GM12875 (cell line): ENCODE results near the gene CPEB2.
"Not testable (repeated sequence)": the region's sequence is repeated elsewhere in the genome, so short reads cannot be mapped to it uniquely, and the experiment has no call there.

Experiments used
- H3K4me3 ChIP-seq: one replicate; pipeline ENCODE4 v1.5.1; 2011; ENCODE audit warnings: low read depth, low read length, control low read depth
- CTCF ChIP-seq: IDR thresholded peaks from 2 replicates; pipeline ENCODE4 v1.5.1; 2011; ENCODE audit warnings: low read depth, mild to moderate bottlenecking, control low read depth, inconsistent platforms, low read length, moderate library complexity, borderline replicate concordance; ENCODE audit not compliant: insufficient read depth

The CPEB2 gene

GRCh38 chr4:15075875-15076274 lies 73.6 kb downstream of the CPEB2 start:
- TF ChIP-seq CTCF: no peak
- H3K4me3 ChIP-seq: no peak overlapping the region

- no peak for TF ChIP-seq CTCF
These were observed 75.7 kb downstream of the CPEB2 start for GRCh38 chr4:15077969-15078368.

GRCh38 chr4:15078682-15079642 lies 76.7 kb downstream of the CPEB2 start:
- TF ChIP-seq CTCF: no peak
- no peak overlapping the region for H3K4me3 ChIP-seq

More at GRCh38 chr4:15077969-15078368, 75.7 kb downstream of the CPEB2 start:
- no peak overlapping the region for H3K4me3 ChIP-seq

- no peak for TF ChIP-seq CTCF
- no peak overlapping the region for H3K4me3 ChIP-seq
These were observed 82.5 kb downstream of the CPEB2 start for GRCh38 chr4:15084780-15085179.

- H3K4me3 ChIP-seq: not testable (repeated sequence)
These were observed 83.5 kb downstream of the CPEB2 start for GRCh38 chr4:15085762-15086161.

- H3K4me3 ChIP-seq: not testable (repeated sequence)
These were observed 84.0 kb downstream of the CPEB2 start for GRCh38 chr4:15086259-15086658.

- no peak overlapping the region for H3K4me3 ChIP-seq
These were observed 86.2 kb downstream of the CPEB2 start for GRCh38 chr4:15088394-15089035.

More at GRCh38 chr4:15088394-15089035, 86.2 kb downstream of the CPEB2 start:
- no peak for TF ChIP-seq CTCF
